ENCODE data around the gene CCND1. TPM values are rescaled to one million over a fixed set of nuclear protein-coding genes. Genes with fewer than 3 reads are reported as not detected.

The CCND1 gene
- total RNA-seq, 5 donors from 2014 or later (not counting 1 experiment from before 2014, with no cell fraction given): 1.0 to 4.2 (median 2.8) TPM

DNA sequence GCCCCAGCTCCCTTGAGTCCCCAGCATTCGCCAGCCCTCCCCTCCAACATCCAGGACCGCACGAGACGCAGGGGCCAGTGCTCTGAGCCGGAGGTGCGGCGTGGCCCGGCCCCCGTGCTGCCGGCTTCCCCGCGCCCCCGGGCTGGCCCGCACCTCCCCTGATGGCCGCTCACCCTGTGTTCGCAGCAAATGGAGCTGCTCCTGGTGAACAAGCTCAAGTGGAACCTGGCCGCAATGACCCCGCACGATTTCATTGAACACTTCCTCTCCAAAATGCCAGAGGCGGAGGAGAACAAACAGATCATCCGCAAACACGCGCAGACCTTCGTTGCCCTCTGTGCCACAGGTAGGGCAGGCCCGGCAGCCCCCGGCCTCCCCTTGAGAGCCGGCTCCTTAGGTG is 2.7 kb downstream of the CCND1 start:
- no peak overlapping the region for H3K4me3 ChIP-seq (ENCODE audit: control insufficient read depth in 1 of 2, extremely low read depth in 1 of 2, low read length in 1 of 2)
- H3K27ac Mint-ChIP-seq: no peak overlapping the region
- peaks cover 17 to 23% of the 10 kb centered on the region in 2 donors for H3K27me3 Mint-ChIP-seq
- H3K4me1 Mint-ChIP-seq: peaks cover 16 to 25% (median 22%) of the 10 kb centered on the region in 3 donors
- WGBS (ENCODE audit: insufficient coverage): 87% methylated on average over 27 of the region's 27 CpGs
- peak overlapping the region; percentile 41 to 88 (median 77) for H3K4me3 Mint-ChIP-seq
- H3K36me3 ChIP-seq (ENCODE audit: control insufficient read depth in 2 of 2, extremely low read depth in 1 of 2, insufficient read depth in 1 of 2, low read length in 1 of 2): no peaks in the 10 kb centered on the region
- H3K27ac ChIP-seq (ENCODE audit: low read length): no peak overlapping the region
- DNase-seq: no peak
- CTCF ChIA-PET: interaction anchor here (0.6 to 1.4 kb wide), 4 partner anchors 89 to 542 kb away, joined by 3 to 5 read pairs (median 4); no protein-coding TSS in a partner anchor
- no peaks in the 10 kb centered on the region for H3K9me3 Mint-ChIP-seq
- no peaks in the 10 kb centered on the region for H3K36me3 Mint-ChIP-seq
- H3K4me1 ChIP-seq (ENCODE audit: control insufficient read depth in 1 of 2, extremely low read depth in 1 of 2, insufficient read depth in 2 of 2, low read length in 2 of 2): peaks cover 8 to 41% of the 10 kb centered on the region in 2 experiments
- ATAC-seq (replicated peaks in 1 of 4): peak in 1 of 4 experiments; percentile 7
- H3K27me3 ChIP-seq (replicated peaks in 1 of 2; ENCODE audit: control insufficient read depth in 2 of 2, extremely low read depth in 1 of 2, insufficient read depth in 2 of 2, low read length in 1 of 2): peaks cover 4 to 63% of the 10 kb centered on the region in 2 experiments
- no peaks in the 10 kb centered on the region for H3K9me3 ChIP-seq
- POLR2A ChIA-PET: no interaction called here

DNA sequence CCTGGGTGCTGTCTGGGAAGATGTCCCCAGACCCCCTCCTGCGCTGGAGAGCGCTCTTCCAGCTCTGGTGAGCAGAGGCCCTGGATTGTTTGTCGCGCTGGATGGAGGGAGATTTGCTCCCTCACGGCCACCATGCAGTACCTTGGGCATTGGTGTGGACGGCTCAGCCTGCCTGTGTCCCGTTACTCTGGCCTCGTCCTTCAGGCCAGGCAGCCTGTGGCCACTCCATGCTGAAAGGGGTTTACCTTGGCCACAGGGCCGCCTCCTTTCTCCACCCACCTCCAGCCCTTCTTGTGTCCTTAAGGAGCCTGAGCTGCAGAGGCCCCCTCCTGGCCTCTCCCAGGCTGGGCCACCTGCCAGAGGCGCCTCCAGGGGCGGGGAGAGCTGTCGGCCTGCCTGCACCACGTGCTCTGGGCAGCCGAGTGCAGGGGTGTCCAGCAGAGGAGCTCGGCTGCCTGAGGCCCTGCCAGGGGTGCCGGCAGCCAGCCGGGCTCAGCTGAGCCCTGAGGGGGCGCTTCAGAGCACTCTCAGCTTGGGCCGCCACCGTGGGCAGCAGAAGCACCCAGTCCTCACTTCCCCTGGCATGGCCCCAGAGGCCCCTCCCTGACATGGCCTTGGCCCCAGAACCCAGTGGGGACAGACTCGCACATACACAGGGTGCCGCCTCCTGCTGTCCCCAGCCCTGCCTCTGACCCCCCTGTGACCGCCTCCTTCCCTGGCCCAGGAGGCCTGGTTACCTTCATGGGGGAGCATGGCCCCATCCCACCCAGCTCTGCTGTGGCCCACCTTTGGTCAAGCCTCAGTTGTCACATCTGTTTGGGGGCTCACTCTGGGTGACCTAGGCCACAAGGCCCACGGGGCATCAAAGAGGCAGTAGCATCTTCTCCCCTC is 3.4 kb downstream of the CCND1 start:
- POLR2A ChIA-PET: no interaction called here
- no peak overlapping the region for H3K27ac Mint-ChIP-seq
- no peak overlapping the region for H3K4me3 ChIP-seq (ENCODE audit: control insufficient read depth in 1 of 2, extremely low read depth in 1 of 2, low read length in 1 of 2)

DNA sequence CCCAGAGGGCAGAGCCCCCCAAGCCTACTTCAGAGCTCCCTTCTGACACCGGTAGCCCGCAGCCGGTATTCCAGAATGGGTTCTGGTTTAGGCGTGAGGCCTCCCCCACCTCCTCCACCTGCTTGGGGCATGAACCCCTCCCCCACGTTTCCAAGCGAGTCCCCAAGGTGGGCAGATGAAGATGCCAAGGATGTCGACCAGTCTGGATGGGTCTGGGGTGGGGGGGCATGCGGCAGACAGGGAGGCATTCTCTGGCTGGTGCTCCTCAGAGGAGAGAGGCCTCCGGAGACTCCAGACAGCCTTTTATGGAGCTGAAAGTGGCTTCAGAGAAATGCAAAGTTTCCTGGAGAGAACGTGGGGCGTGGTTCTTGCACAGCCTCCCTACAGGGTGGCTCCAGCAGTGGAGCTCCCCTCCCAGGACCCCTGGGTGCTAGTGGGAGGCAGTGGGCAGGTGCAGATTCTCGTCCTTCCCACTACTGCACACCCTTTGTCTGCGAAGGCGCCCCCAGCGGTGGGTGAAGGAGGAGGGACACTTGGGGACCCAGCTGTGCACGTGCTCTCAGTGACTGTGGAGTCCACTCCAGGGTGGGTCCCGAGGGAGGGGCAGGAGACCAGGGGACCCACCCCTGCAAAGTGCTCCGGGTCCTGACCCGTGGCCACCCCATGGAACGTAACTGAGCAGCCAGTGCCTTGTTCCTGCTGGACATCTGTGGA is 4.2 kb downstream of the CCND1 start:
- Histone ChIP-seq H3K36me3 (ENCODE audit: control insufficient read depth in 2 of 2, extremely low read depth in 1 of 2, insufficient read depth in 1 of 2, low read length in 1 of 2) (no peaks in the 10 kb centered on the region), H3K27ac (ENCODE audit: low read length) (no peak overlapping the region), H3K9me3 (no peaks in the 10 kb centered on the region), H3K27me3 (replicated peaks in 1 of 2; ENCODE audit: control insufficient read depth in 2 of 2, extremely low read depth in 1 of 2, insufficient read depth in 2 of 2, low read length in 1 of 2) (peaks cover 0 to 48% of the 10 kb centered on the region in 2 experiments), H3K4me1 (ENCODE audit: control insufficient read depth in 1 of 2, extremely low read depth in 1 of 2, insufficient read depth in 2 of 2, low read length in 2 of 2) (peaks cover 4 to 30% of the 10 kb centered on the region in 2 experiments), H3K4me3 (ENCODE audit: control insufficient read depth in 1 of 2, extremely low read depth in 1 of 2, low read length in 1 of 2) (no peak overlapping the region)
- ChIA-PET POLR2A (no interaction called here), CTCF (interaction anchor here in 1 of 2 donors (1.4 to 2.0 kb wide), 2 partner anchors 540 to 544 kb away, joined by 3 to 5 read pairs; no protein-coding TSS in a partner anchor)
- peaks cover 12 to 16% (median 13%) of the 10 kb centered on the region in 3 donors for H3K4me1 Mint-ChIP-seq
- H3K4me3 Mint-ChIP-seq: no peak overlapping the region
- H3K27me3 Mint-ChIP-seq: peaks cover 11 to 12% of the 10 kb centered on the region in 2 donors
- WGBS (ENCODE audit: insufficient coverage): 88% methylated on average over 12 of the region's 20 CpGs
- no peaks in the 10 kb centered on the region for H3K36me3 Mint-ChIP-seq
- ATAC-seq (replicated peaks in 1 of 4) (no peak), DNase-seq (no peak)
- no peak overlapping the region for H3K27ac Mint-ChIP-seq
- H3K9me3 Mint-ChIP-seq: no peaks in the 10 kb centered on the region

More for the DNA sequence above, 3.4 kb downstream of the CCND1 start:
- peaks cover 16 to 22% (median 20%) of the 10 kb centered on the region in 3 donors for H3K4me1 Mint-ChIP-seq
- H3K27ac ChIP-seq (ENCODE audit: low read length): no peak overlapping the region
- H3K4me1 ChIP-seq (ENCODE audit: control insufficient read depth in 1 of 2, extremely low read depth in 1 of 2, insufficient read depth in 2 of 2, low read length in 2 of 2): peaks cover 6 to 35% of the 10 kb centered on the region in 2 experiments
- no peaks in the 10 kb centered on the region for H3K36me3 Mint-ChIP-seq
- no peak for ATAC-seq (replicated peaks in 1 of 4)
- H3K9me3 Mint-ChIP-seq: no peaks in the 10 kb centered on the region
- H3K27me3 Mint-ChIP-seq: peaks cover 16 to 19% of the 10 kb centered on the region in 2 donors
- H3K36me3 ChIP-seq (ENCODE audit: control insufficient read depth in 2 of 2, extremely low read depth in 1 of 2, insufficient read depth in 1 of 2, low read length in 1 of 2): no peaks in the 10 kb centered on the region
- no peak for DNase-seq
- CTCF ChIA-PET: interaction anchor here in 1 of 2 donors (1.2 to 2.0 kb wide), 3 partner anchors 539 to 543 kb away, joined by 3 to 5 read pairs (median 4); no protein-coding TSS in a partner anchor
- peaks cover 4 to 56% of the 10 kb centered on the region in 2 experiments for H3K27me3 ChIP-seq (replicated peaks in 1 of 2; ENCODE audit: control insufficient read depth in 2 of 2, extremely low read depth in 1 of 2, insufficient read depth in 2 of 2, low read length in 1 of 2)
- peak overlapping the region; percentile 41 to 88 (median 77) for H3K4me3 Mint-ChIP-seq
- H3K9me3 ChIP-seq: no peaks in the 10 kb centered on the region
- 87% methylated on average over 20 of the region's 24 CpGs for WGBS (ENCODE audit: insufficient coverage)

DNA sequence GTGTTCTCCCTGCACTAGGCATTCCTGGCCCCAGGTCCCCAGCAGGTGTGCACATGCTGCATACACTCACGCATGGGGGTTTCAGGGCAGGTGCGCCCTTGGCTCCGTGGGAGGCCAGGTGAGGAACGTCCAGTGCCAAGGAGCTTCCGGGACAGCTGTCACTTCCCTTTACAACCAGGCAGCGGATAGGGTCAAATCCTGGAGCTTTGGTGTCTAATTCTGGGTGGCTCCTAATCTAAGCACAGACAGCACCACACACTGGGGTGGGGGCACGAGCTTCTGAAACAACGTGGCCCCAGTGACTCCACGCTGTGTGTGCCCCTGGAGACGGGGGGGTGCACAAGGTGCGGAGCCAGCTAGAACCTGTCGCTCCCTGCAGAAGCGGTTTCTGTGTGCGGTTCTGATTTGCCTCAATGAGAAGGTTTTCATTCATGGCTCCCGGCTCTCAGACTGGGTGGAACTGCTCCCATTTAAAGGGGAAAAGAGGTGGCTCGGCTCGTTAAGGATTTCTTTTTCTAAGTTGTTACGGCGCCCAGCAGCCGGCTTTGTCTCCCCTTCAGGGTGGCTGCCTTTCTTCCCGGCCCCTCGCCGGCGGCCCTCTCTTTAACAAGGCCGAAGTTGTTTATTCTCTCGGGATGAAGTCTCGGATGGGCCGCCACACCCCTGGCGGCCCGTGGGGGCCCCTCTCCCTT is 5.0 kb downstream of the CCND1 start:
- Histone ChIP-seq H3K4me1 (ENCODE audit: control insufficient read depth in 1 of 2, extremely low read depth in 1 of 2, insufficient read depth in 2 of 2, low read length in 2 of 2) (peaks cover 4 to 22% of the 10 kb centered on the region in 2 experiments), H3K27me3 (replicated peaks in 1 of 2; ENCODE audit: control insufficient read depth in 2 of 2, extremely low read depth in 1 of 2, insufficient read depth in 2 of 2, low read length in 1 of 2) (peaks cover 0 to 40% of the 10 kb centered on the region in 2 experiments), H3K9me3 (no peaks in the 10 kb centered on the region), H3K4me3 (ENCODE audit: control insufficient read depth in 1 of 2, extremely low read depth in 1 of 2, low read length in 1 of 2) (no peak overlapping the region), H3K27ac (ENCODE audit: low read length) (no peak overlapping the region), H3K36me3 (ENCODE audit: control insufficient read depth in 2 of 2, extremely low read depth in 1 of 2, insufficient read depth in 1 of 2, low read length in 1 of 2) (no peaks in the 10 kb centered on the region)
- peaks cover 4 to 5% of the 10 kb centered on the region in 2 donors for H3K27me3 Mint-ChIP-seq
- no peak for ATAC-seq (replicated peaks in 1 of 4)
- ChIA-PET POLR2A (no interaction called here), CTCF (interaction anchor here in 1 of 2 donors (2.0 kb wide), 1 partner anchor 545 kb away, joined by 5 read pairs; no protein-coding TSS in a partner anchor)
- WGBS (ENCODE audit: insufficient coverage): 89% methylated on average over 27 of the region's 30 CpGs
- no peaks in the 10 kb centered on the region for H3K36me3 Mint-ChIP-seq
- no peak for DNase-seq
- no peak overlapping the region for H3K27ac Mint-ChIP-seq
- H3K9me3 Mint-ChIP-seq: no peaks in the 10 kb centered on the region
- peaks cover 4 to 9% (median 7%) of the 10 kb centered on the region in 3 donors for H3K4me1 Mint-ChIP-seq
- H3K4me3 Mint-ChIP-seq: no peak overlapping the region

DNA sequence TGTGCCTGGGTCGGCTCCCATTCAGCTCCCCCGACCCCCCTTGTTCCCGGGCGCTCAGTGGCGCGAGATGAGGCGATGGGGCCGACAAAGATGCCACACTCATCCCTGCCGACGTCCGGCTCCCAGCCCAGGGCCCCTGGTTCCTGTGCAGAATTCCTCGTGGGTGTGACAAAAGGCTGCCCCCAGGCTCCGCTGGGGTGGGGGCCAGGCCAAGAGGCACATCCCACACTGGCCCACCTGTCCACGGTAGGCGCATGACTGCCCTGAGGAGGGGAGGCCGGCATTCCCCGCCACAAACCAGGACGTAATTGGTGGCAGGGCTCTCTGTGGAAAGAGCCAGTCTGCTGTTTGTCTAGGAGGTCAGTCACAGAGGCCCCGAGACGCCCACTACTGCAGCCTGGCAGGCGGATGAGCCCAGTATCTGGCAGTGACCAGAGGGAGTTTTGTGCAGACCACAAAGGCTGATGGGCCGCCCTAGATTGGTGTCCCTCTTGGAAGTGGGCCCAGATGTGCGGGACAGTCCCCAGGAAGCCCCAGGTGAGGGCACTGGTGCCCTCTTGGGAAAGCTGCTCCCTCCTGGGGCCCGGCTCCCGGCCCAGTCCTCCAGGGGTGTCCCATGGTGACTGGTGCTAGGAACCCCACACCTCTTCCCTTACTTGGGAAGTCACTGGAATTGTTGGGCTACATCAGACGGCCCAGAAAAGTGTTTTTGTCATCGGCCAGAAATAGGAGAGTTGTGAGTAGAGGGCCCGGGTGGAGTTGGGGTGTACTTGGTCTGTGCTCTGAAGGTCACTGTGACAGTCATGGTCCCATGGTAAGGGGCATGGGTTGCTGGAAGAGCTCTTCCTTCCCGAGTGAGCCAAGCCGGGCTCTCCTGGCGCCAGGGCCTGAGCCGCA is 5.8 kb downstream of the CCND1 start:
- H3K36me3 Mint-ChIP-seq: no peaks in the 10 kb centered on the region
- H3K4me1 Mint-ChIP-seq: peaks cover 0 to 4% (median 1%) of the 10 kb centered on the region in 3 donors
- no peaks in the 10 kb centered on the region for H3K9me3 ChIP-seq
- H3K4me1 ChIP-seq (ENCODE audit: control insufficient read depth in 1 of 2, extremely low read depth in 1 of 2, insufficient read depth in 2 of 2, low read length in 2 of 2): peaks cover 0 to 14% of the 10 kb centered on the region in 2 experiments
- 92% methylated on average over 26 of the region's 32 CpGs for WGBS (ENCODE audit: insufficient coverage)
- ChIA-PET CTCF (no interaction called here), POLR2A (no interaction called here)
- H3K36me3 ChIP-seq (ENCODE audit: control insufficient read depth in 2 of 2, extremely low read depth in 1 of 2, insufficient read depth in 1 of 2, low read length in 1 of 2): no peaks in the 10 kb centered on the region
- H3K9me3 Mint-ChIP-seq: no peaks in the 10 kb centered on the region
- ATAC-seq (replicated peaks in 1 of 4) (no peak), DNase-seq (no peak)
- peaks cover 0 to 33% of the 10 kb centered on the region in 2 experiments for H3K27me3 ChIP-seq (replicated peaks in 1 of 2; ENCODE audit: control insufficient read depth in 2 of 2, extremely low read depth in 1 of 2, insufficient read depth in 2 of 2, low read length in 1 of 2)
- no peaks in the 10 kb centered on the region for H3K27me3 Mint-ChIP-seq
- no peak overlapping the region for H3K27ac ChIP-seq (ENCODE audit: low read length)
- no peak overlapping the region for H3K4me3 ChIP-seq (ENCODE audit: control insufficient read depth in 1 of 2, extremely low read depth in 1 of 2, low read length in 1 of 2)
- no peak overlapping the region for H3K4me3 Mint-ChIP-seq
- H3K27ac Mint-ChIP-seq: no peak overlapping the region

Data from T-cell (primary cell).